CD8-positive, alpha-beta memory T cell (primary cell): Measurements from ENCODE around the gene SOX10. TPM values are rescaled to one million over a fixed set of nuclear protein-coding genes. Genes with fewer than 3 reads are reported as not detected.

Source experiments
- CTCF ChIA-PET: fragments of 350-600 bp; sonication (Branson Sonifier 250); formaldehyde crosslinking; loops from one replicate; lab custom pipeline; 2021; ENCODE audit warnings: antibody characterized with exemption; lab: Charles Lee
- POLR2A ChIA-PET: fragments of 350-600 bp; sonication (Branson Sonifier 250); formaldehyde crosslinking; loops from one replicate; lab custom pipeline; 2021; ENCODE audit warnings: antibody characterized with exemption; lab: Charles Lee
- DNase-seq, 5 donors: peaks; one replicate each; pipeline versions ENCODE4 v3.0.0 to v3.0.0-alpha.2; 2020 to 2022; ENCODE audit warnings: mixed read lengths in 1 of 5
- H3K27ac ChIP-seq: one replicate; pipeline ENCODE4 v1.7.0; 2013; ENCODE audit warnings: low read depth, mild to moderate bottlenecking, low read length, moderate library complexity
- H3K27me3 ChIP-seq: 2 replicates; pipeline ENCODE4 v1.7.0; 2013; ENCODE audit warnings: low read length, mild to moderate bottlenecking; ENCODE audit not compliant: insufficient read depth, poor library complexity, severe bottlenecking
- H3K36me3 ChIP-seq: 2 replicates; pipeline ENCODE4 v1.7.0; 2013; ENCODE audit warnings: mild to moderate bottlenecking, low read length, moderate library complexity; ENCODE audit not compliant: insufficient read depth
- H3K4me1 ChIP-seq: 2 replicates; pipeline ENCODE4 v1.7.0; 2013; ENCODE audit warnings: mild to moderate bottlenecking, low read length, moderate library complexity; ENCODE audit not compliant: insufficient read depth
- H3K4me3 ChIP-seq: 2 replicates; pipeline ENCODE4 v1.7.0; 2013; ENCODE audit warnings: mild to moderate bottlenecking, low read length
- H3K9me3 ChIP-seq: 2 replicates; pipeline ENCODE4 v1.7.0; 2013; ENCODE audit warnings: mild to moderate bottlenecking, low read length
- H3K27ac Mint-ChIP-seq, 8 donors: one replicate each; pipeline ENCODE4 v1.8.0; 2020 to 2021; ENCODE audit warnings: mixed read lengths in 8 of 8, mild to moderate bottlenecking in 6 of 8, inconsistent platforms in 3 of 8, moderate library complexity in 3 of 8
- H3K27me3 Mint-ChIP-seq, 2 donors: one replicate each; pipeline ENCODE4 v1.8.0; 2020 to 2021; ENCODE audit warnings: mixed read lengths in 2 of 2, mild to moderate bottlenecking in 1 of 2, moderate library complexity in 1 of 2
- H3K36me3 Mint-ChIP-seq, 3 donors: one replicate each; pipeline ENCODE4 v1.8.0; 2020 to 2021; ENCODE audit warnings: mixed read lengths in 3 of 3, inconsistent platforms in 1 of 3, mild to moderate bottlenecking in 1 of 3
- H3K4me1 Mint-ChIP-seq, 3 donors: one replicate each; pipeline ENCODE4 v1.8.0; 2020 to 2021; ENCODE audit warnings: mixed read lengths in 3 of 3, inconsistent platforms in 1 of 3, mild to moderate bottlenecking in 1 of 3
- H3K4me3 Mint-ChIP-seq, 7 donors: one replicate each; pipeline ENCODE4 v1.8.0; 2020 to 2021; ENCODE audit warnings: mixed read lengths in 7 of 7, mild to moderate bottlenecking in 6 of 7, moderate library complexity in 4 of 7, inconsistent platforms in 2 of 7
- H3K9me3 Mint-ChIP-seq, 5 donors: one replicate each; pipeline ENCODE4 v1.8.0; 2020 to 2022; ENCODE audit warnings: mixed read lengths in 5 of 5, mild to moderate bottlenecking in 3 of 5, moderate library complexity in 2 of 5, inconsistent platforms in 1 of 5
- polyA plus RNA-seq: library from polyadenylated mRNA; unstranded; fragments of 300-500 nt; fragmentation: Illumina TruSeq; gene quantifications from one replicate; pipeline ENCODE4 v1.2.3, GENCODE V29; 2021
- total RNA-seq, 2 experiments: library from RNA; stranded (reverse); gene quantifications; one replicate each; pipeline ENCODE4 v1.2.3, GENCODE V29; 2021

The SOX10 gene
- total and polyA plus RNA-seq, 3 experiments from 2014 or later, result not detected

- H3K9me3 ChIP-seq, result no peaks in the 10 kb centered on the region
- H3K4me1 ChIP-seq, result peaks cover 38% of the 10 kb centered on the region
- H3K27me3 ChIP-seq, result no peaks in the 10 kb centered on the region
- Mint-ChIP-seq H3K36me3 (no peaks in the 10 kb centered on the region), H3K4me1 (peaks cover 46 to 56% (median 48%) of the 10 kb centered on the region in 3 donors), H3K9me3 (peaks cover 0 to 2% (median 0%) of the 10 kb centered on the region in 5 donors), H3K4me3 (peak overlapping the region in 3 of 7 donors; percentile 20 to 55 (median 34)), H3K27me3 (no peaks in the 10 kb centered on the region), H3K27ac (peak overlapping the region; percentile 68 to 97 (median 86))
- H3K36me3 ChIP-seq, result no peaks in the 10 kb centered on the region
- no peak for DNase-seq
- POLR2A ChIA-PET, result interaction anchor here (0.6 kb wide), 1 partner anchor 16 kb away, joined by 3 read pairs; no protein-coding TSS in a partner anchor
- CTCF ChIA-PET, result interaction anchor here (1.3 kb wide), 1 partner anchor 57 kb away, joined by 6 read pairs; no protein-coding TSS in a partner anchor
- H3K27ac ChIP-seq, result peak overlapping the region; percentile 16
- no peak overlapping the region for H3K4me3 ChIP-seq
Observed at GRCh38 chr22:37994982-37995381, 10.6 kb upstream of the SOX10 start.

GRCh38 chr22:37994049-37994448, 9.7 kb upstream of the SOX10 start:
- DNase-seq, result peak in 3 of 5 donors; percentile 29 to 46 (median 43)
- Histone ChIP-seq H3K27me3 (no peaks in the 10 kb centered on the region), H3K9me3 (no peaks in the 10 kb centered on the region), H3K4me3 (no peak overlapping the region), H3K36me3 (no peaks in the 10 kb centered on the region), H3K4me1 (peaks cover 38% of the 10 kb centered on the region), H3K27ac (no peak overlapping the region)
- Mint-ChIP-seq H3K4me1 (peaks cover 46 to 51% (median 48%) of the 10 kb centered on the region in 3 donors), H3K27ac (peak overlapping the region; percentile 84 to 99 (median 93)), H3K27me3 (no peaks in the 10 kb centered on the region), H3K9me3 (peaks cover 0 to 2% (median 0%) of the 10 kb centered on the region in 5 donors), H3K36me3 (no peaks in the 10 kb centered on the region), H3K4me3 (peak overlapping the region in 6 of 7 donors; percentile 48 to 77 (median 64))
- CTCF ChIA-PET, result interaction anchor here (0.9 to 1.3 kb wide), 2 partner anchors 58 to 688 kb away, joined by 3 to 6 read pairs; partner anchors contain the start of gene TOMM22
- POLR2A ChIA-PET, result interaction anchor here (1.3 kb wide), 1 partner anchor 12 kb away, joined by 3 read pairs; no protein-coding TSS in a partner anchor

- no peak overlapping the region for H3K27ac ChIP-seq
- H3K4me3 Mint-ChIP-seq, result no peak overlapping the region
- H3K36me3 Mint-ChIP-seq, result peaks cover 0 to 3% (median 0%) of the 10 kb centered on the region in 3 donors
- H3K9me3 Mint-ChIP-seq, result peaks cover 0 to 2% (median 0%) of the 10 kb centered on the region in 5 donors
- no peaks in the 10 kb centered on the region for H3K9me3 ChIP-seq
- H3K36me3 ChIP-seq, result no peaks in the 10 kb centered on the region
- no peak overlapping the region for H3K4me3 ChIP-seq
- no peaks in the 10 kb centered on the region for H3K27me3 ChIP-seq
- H3K4me1 Mint-ChIP-seq, result peaks cover 35 to 38% (median 37%) of the 10 kb centered on the region in 3 donors
- H3K4me1 ChIP-seq, result peaks cover 27% of the 10 kb centered on the region
- DNase-seq, result no peak
- ChIA-PET POLR2A (no interaction called here), CTCF (no interaction called here)
- H3K27ac Mint-ChIP-seq, result peak overlapping the region in 4 of 8 donors; percentile 32 to 71 (median 49)
- no peaks in the 10 kb centered on the region for H3K27me3 Mint-ChIP-seq
Observed at GRCh38 chr22:37991731-37992442, 7.5 kb upstream of the SOX10 start.

GRCh38 chr22:37990862-37991261, 6.5 kb upstream of the SOX10 start:
- Mint-ChIP-seq H3K27me3 (no peaks in the 10 kb centered on the region), H3K9me3 (peaks cover 0 to 2% (median 0%) of the 10 kb centered on the region in 5 donors), H3K4me1 (peaks cover 27 to 28% (median 28%) of the 10 kb centered on the region in 3 donors), H3K27ac (peak overlapping the region in 1 of 8 donors; percentile 47), H3K4me3 (no peak overlapping the region), H3K36me3 (peaks cover 0 to 4% (median 0%) of the 10 kb centered on the region in 3 donors)
- no peaks in the 10 kb centered on the region for H3K9me3 ChIP-seq
- H3K4me3 ChIP-seq, result no peak overlapping the region
- peaks cover 17% of the 10 kb centered on the region for H3K4me1 ChIP-seq
- no peak for DNase-seq
- POLR2A ChIA-PET, result no interaction called here
- no peaks in the 10 kb centered on the region for H3K36me3 ChIP-seq
- H3K27ac ChIP-seq, result no peak overlapping the region
- no peaks in the 10 kb centered on the region for H3K27me3 ChIP-seq
- CTCF ChIA-PET, result no interaction called here

GRCh38 chr22:37990301-37990700, 5.9 kb upstream of the SOX10 start:
- H3K27ac ChIP-seq, result no peak overlapping the region
- Mint-ChIP-seq H3K9me3 (peaks cover 0 to 2% (median 0%) of the 10 kb centered on the region in 5 donors), H3K4me3 (no peak overlapping the region), H3K27ac (no peak overlapping the region), H3K4me1 (peaks cover 21 to 23% (median 22%) of the 10 kb centered on the region in 3 donors), H3K27me3 (no peaks in the 10 kb centered on the region), H3K36me3 (peaks cover 0 to 7% (median 0%) of the 10 kb centered on the region in 3 donors)
- CTCF ChIA-PET, result interaction anchor here (1.1 kb wide), 1 partner anchor 25 kb away, joined by 3 read pairs; no protein-coding TSS in a partner anchor
- peaks cover 11% of the 10 kb centered on the region for H3K4me1 ChIP-seq
- H3K27me3 ChIP-seq, result no peaks in the 10 kb centered on the region
- H3K36me3 ChIP-seq, result no peaks in the 10 kb centered on the region
- H3K4me3 ChIP-seq, result no peak overlapping the region
- H3K9me3 ChIP-seq, result no peaks in the 10 kb centered on the region
- DNase-seq, result no peak
- POLR2A ChIA-PET, result no interaction called here

GRCh38 chr22:37989146-37990045, 5.0 kb upstream of the SOX10 start:
- no peak overlapping the region for H3K4me3 Mint-ChIP-seq
- no peaks in the 10 kb centered on the region for H3K27me3 ChIP-seq
- H3K4me3 ChIP-seq, result no peak overlapping the region
- peak overlapping the region in 4 of 8 donors; percentile 11 to 76 (median 22) for H3K27ac Mint-ChIP-seq
- peaks cover 0 to 8% (median 0%) of the 10 kb centered on the region in 3 donors for H3K36me3 Mint-ChIP-seq
- H3K9me3 Mint-ChIP-seq, result peaks cover 0 to 2% (median 0%) of the 10 kb centered on the region in 5 donors
- no peak overlapping the region for H3K27ac ChIP-seq
- DNase-seq, result no peak
- POLR2A ChIA-PET, result no interaction called here
- no peaks in the 10 kb centered on the region for H3K36me3 ChIP-seq
- CTCF ChIA-PET, result interaction anchor here (1.1 kb wide), 1 partner anchor 24 kb away, joined by 3 read pairs; no protein-coding TSS in a partner anchor
- no peaks in the 10 kb centered on the region for H3K27me3 Mint-ChIP-seq
- no peaks in the 10 kb centered on the region for H3K9me3 ChIP-seq
- H3K4me1 Mint-ChIP-seq, result peaks cover 15 to 16% (median 15%) of the 10 kb centered on the region in 3 donors
- peaks cover 3% of the 10 kb centered on the region for H3K4me1 ChIP-seq

GRCh38 chr22:37986371-37986770, 2.0 kb upstream of the SOX10 start:
- CTCF ChIA-PET, result no interaction called here

More at GRCh38 chr22:37986371-37986770, 2.0 kb upstream of the SOX10 start:
- DNase-seq, result no peak
- Mint-ChIP-seq H3K27me3 (no peaks in the 10 kb centered on the region), H3K4me1 (no peaks in the 10 kb centered on the region), H3K9me3 (no peaks in the 10 kb centered on the region), H3K27ac (no peak overlapping the region), H3K36me3 (peaks cover 0 to 15% (median 1%) of the 10 kb centered on the region in 3 donors), H3K4me3 (no peak overlapping the region)
- POLR2A ChIA-PET, result interaction anchor here (0.6 kb wide), 1 partner anchor 29 kb away, joined by 5 read pairs; no protein-coding TSS in a partner anchor
- H3K27me3 ChIP-seq, result no peaks in the 10 kb centered on the region
- no peak overlapping the region for H3K27ac ChIP-seq
- H3K9me3 ChIP-seq, result no peaks in the 10 kb centered on the region
- no peaks in the 10 kb centered on the region for H3K36me3 ChIP-seq
- H3K4me1 ChIP-seq, result no peaks in the 10 kb centered on the region
- no peak overlapping the region for H3K4me3 ChIP-seq
